HL-60 (cell line): ENCODE measurements around the gene SNRNP70.

Source experiments
- DNase-seq, 2 experiments: peaks; one replicate each; pipeline ENCODE4 v3.0.0-alpha.2; 2010 to 2020; ENCODE audit warnings: low read depth in 1 of 2, low spot score in 1 of 2
- H3K27ac ChIP-seq: fragments of 250-450 bp; sonication (Bioruptor Pico); replicated peaks from 2 replicates; pipeline ENCODE4 v1.5.1; 2020; ENCODE audit warnings: mild to moderate bottlenecking, moderate library complexity
- H3K27me3 ChIP-seq: fragments of 250-450 bp; sonication (Bioruptor Pico); 2 replicates; pipeline ENCODE4 v1.5.1; 2021; ENCODE audit warnings: mild to moderate bottlenecking, moderate library complexity; ENCODE audit not compliant: insufficient read depth, poor library complexity, severe bottlenecking
- H3K4me3 ChIP-seq: replicated peaks from 2 replicates; pipeline ENCODE4 v1.5.1; 2011; ENCODE audit warnings: mild to moderate bottlenecking, control low read depth, low read length; ENCODE audit not compliant: insufficient read depth
- GABPA ChIP-seq: IDR thresholded peaks from 2 replicates; pipeline ENCODE4 v1.6.1; 2012; ENCODE audit warnings: low read depth
- POLR2AphosphoS5 ChIP-seq: IDR thresholded peaks from 2 replicates; pipeline ENCODE4 v1.6.1; 2012; ENCODE audit warnings: low read depth
- SPI1 ChIP-seq: IDR thresholded peaks from 2 replicates; pipeline ENCODE4 v1.6.1; 2012; ENCODE audit warnings: low read depth, mild to moderate bottlenecking, borderline replicate concordance
- TF ChIP-seq, protein P1 (sequence below): IDR thresholded peaks from one replicate; pipeline ENCODE4 v1.5.1; 2011; ENCODE audit warnings: low read length, control low read depth, inconsistent platforms; ENCODE audit not compliant: insufficient read depth
- TF ChIP-seq, protein P2 (sequence below): IDR thresholded peaks from 2 replicates; pipeline ENCODE4 v1.6.1; 2012; ENCODE audit warnings: low read depth; ENCODE audit not compliant: insufficient replicate concordance

The SNRNP70 gene

DNA sequence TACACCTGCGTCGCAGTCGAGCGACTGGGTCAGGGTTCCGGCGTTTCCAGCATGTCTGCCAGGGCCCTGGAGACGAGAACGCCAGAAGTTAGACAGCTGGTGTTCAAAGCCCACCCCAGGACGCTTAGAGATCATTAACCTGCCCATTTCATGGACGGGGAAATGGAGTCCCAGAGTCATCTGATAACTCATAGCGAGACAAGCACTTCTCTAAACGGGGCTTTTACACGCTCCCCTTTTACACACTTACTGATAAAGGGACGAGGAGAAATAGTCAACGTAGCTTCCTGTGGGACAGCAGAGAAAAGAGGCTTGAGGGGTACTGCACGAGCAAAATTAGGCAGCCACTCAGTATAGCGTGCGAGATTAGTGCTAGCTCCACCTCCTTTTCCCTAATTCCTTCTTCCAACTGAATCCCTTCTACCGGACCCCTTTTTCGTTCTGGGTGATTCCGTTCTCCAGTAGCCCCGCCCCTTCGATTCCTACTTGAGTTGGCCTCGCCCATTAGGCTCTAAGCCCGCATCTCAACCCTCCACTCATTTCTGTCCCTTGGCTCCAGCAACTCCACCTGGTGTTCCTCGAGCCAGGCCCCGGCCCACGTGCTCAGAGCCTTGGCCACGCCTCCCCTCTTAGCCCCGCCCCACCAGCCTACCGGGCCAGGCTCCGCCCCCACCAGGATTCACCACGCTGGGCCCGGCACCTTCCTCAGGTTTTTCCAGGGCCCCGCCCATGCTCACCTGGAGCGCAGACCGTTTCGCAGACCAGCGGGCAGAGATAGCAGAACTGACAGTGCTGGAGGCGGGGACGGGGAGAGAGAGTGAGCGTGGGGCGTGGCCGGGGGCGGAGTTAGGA, 66.2 kb downstream of the SNRNP70 start:
- no peak overlapping the region for H3K27ac ChIP-seq
- TF ChIP-seq SPI1 (no peak), POLR2AphosphoS5 (no peak), GABPA (no peak)
- TF ChIP-seq, protein P1, sequence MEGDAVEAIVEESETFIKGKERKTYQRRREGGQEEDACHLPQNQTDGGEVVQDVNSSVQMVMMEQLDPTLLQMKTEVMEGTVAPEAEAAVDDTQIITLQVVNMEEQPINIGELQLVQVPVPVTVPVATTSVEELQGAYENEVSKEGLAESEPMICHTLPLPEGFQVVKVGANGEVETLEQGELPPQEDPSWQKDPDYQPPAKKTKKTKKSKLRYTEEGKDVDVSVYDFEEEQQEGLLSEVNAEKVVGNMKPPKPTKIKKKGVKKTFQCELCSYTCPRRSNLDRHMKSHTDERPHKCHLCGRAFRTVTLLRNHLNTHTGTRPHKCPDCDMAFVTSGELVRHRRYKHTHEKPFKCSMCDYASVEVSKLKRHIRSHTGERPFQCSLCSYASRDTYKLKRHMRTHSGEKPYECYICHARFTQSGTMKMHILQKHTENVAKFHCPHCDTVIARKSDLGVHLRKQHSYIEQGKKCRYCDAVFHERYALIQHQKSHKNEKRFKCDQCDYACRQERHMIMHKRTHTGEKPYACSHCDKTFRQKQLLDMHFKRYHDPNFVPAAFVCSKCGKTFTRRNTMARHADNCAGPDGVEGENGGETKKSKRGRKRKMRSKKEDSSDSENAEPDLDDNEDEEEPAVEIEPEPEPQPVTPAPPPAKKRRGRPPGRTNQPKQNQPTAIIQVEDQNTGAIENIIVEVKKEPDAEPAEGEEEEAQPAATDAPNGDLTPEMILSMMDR: no peak
- TF ChIP-seq, protein P2, sequence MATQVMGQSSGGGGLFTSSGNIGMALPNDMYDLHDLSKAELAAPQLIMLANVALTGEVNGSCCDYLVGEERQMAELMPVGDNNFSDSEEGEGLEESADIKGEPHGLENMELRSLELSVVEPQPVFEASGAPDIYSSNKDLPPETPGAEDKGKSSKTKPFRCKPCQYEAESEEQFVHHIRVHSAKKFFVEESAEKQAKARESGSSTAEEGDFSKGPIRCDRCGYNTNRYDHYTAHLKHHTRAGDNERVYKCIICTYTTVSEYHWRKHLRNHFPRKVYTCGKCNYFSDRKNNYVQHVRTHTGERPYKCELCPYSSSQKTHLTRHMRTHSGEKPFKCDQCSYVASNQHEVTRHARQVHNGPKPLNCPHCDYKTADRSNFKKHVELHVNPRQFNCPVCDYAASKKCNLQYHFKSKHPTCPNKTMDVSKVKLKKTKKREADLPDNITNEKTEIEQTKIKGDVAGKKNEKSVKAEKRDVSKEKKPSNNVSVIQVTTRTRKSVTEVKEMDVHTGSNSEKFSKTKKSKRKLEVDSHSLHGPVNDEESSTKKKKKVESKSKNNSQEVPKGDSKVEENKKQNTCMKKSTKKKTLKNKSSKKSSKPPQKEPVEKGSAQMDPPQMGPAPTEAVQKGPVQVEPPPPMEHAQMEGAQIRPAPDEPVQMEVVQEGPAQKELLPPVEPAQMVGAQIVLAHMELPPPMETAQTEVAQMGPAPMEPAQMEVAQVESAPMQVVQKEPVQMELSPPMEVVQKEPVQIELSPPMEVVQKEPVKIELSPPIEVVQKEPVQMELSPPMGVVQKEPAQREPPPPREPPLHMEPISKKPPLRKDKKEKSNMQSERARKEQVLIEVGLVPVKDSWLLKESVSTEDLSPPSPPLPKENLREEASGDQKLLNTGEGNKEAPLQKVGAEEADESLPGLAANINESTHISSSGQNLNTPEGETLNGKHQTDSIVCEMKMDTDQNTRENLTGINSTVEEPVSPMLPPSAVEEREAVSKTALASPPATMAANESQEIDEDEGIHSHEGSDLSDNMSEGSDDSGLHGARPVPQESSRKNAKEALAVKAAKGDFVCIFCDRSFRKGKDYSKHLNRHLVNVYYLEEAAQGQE: no peak
- DNase-seq: no peak
- no peak overlapping the region for H3K4me3 ChIP-seq
- H3K27me3 ChIP-seq: peaks cover 39% of the 10 kb centered on the region

DNA sequence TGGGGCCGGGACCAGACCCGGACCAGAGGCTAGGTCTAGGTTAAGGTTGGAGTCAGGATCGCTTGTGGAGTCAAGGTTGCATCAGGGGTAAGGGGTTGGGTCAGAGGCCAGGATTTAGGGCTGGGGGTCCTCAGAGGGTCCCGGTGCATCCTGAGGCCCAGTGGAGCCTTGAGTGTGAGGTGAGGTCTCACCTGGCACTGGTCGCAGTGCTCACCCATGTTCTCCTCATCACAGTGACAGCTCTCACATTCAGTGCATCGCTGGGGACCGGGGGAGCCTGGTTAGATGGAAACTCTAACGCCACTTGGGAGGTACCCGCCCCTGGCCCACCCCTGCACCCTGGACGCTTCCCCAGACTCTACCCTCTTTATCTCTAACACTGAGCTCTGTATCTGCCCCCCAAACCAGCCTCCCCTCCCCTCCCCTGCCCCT, 66.9 kb downstream of the SNRNP70 start:
- TF ChIP-seq GABPA (no peak), POLR2AphosphoS5 (no peak), SPI1 (no peak)
- TF ChIP-seq, protein P2: no peak
- TF ChIP-seq, protein P1: no peak
- Histone ChIP-seq H3K27ac (no peak overlapping the region), H3K4me3 (no peak overlapping the region), H3K27me3 (peaks cover 37% of the 10 kb centered on the region)
- no peak for DNase-seq

DNA sequence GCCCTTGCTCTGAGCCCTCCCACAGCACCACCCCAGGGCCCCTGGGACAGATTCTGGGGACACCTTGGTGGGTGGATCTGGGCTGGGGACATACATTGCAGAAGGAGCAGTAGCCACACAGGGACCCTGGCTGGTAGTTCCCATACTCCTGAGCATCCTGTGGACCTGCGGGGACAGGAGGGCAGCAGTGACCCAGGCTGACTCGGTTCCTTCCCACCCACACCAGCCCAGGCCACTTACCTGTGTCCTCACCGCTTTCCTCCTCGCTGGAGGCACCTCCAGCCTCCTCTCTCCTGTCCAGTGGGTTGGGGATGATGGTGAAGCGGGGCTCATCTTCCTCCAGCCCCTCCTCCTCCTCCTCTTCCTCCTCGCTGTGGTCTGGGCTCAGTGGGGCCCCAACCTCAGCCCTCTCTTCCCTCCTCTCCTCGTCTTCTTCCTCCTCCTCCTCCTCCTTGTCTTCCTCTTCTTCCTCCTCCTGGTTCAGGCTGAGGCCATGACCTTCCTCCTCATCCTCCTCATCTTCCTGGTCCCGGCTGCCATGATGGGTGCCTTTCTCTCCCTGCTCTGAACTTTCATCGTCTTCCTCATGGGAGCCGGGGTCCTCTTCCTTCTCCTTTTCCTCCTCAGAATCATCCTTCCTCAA, 68.0 kb downstream of the SNRNP70 start:
- Histone ChIP-seq H3K27ac (no peak overlapping the region), H3K27me3 (peaks cover 45% of the 10 kb centered on the region), H3K4me3 (no peak overlapping the region)
- TF ChIP-seq GABPA: no peak
- no peak for TF ChIP-seq SPI1
- TF ChIP-seq, protein P1: no peak
- TF ChIP-seq POLR2AphosphoS5: no peak
- TF ChIP-seq, protein P2: no peak
- DNase-seq: no peak
